ENCODE data around the gene GPR35. TPM values are rescaled to one million over a fixed set of nuclear protein-coding genes. Genes with fewer than 3 reads are reported as not detected.

Gene GPR35
- total and polyA plus RNA-seq, 2 of the 13 experiments (the other 11 are each of a cell fraction or from before 2014, with no cell fraction given): 27.1 to 44.2 TPM

GRCh38 chr2:240604939-240605716, 20.2 kb upstream of the GPR35 start (continued):
- peak; percentile 44; the same call in 1 of the 2 replicates for TF ChIP-seq ZBED4 (CRISPR knock-in tag; IDR thresholded peaks at IDR 0.05; ENCODE audit: borderline replicate concordance)
- TF ChIP-seq TRAFD1 (CRISPR knock-in tag; IDR thresholded peaks at IDR 0.05; ENCODE audit: borderline replicate concordance): peak; percentile 36; the same call in 1 of the 2 replicates
- TF ChIP-seq KMT2A (CRISPR knock-in tag; IDR thresholded peaks at IDR 0.05): peak; percentile 60; the same call in 1 of the 2 replicates
- no peak for TF ChIP-seq BCLAF1 (IDR thresholded peaks at IDR 0.05)
- TF ChIP-seq ZBTB2 (CRISPR knock-in tag; IDR thresholded peaks at IDR 0.05; ENCODE audit: low read depth): no peak
- TF ChIP-seq ZNF562 (CRISPR knock-in tag; IDR thresholded peaks at IDR 0.05; ENCODE audit: borderline replicate concordance): no peak
- no peak for TF ChIP-seq FOXM1 (CRISPR knock-in tag; IDR thresholded peaks at IDR 0.05)
- no peak; the same call in 1 of the 2 replicates for TF ChIP-seq ATF7 (IDR thresholded peaks at IDR 0.05)
- TF ChIP-seq ATF7 (CRISPR knock-in tag; IDR thresholded peaks at IDR 0.05): 0 out of 2 replicates have a peak, but pooled peaks have one; percentile 53
- no peak for TF ChIP-seq CBX2 (IDR thresholded peaks at IDR 0.05; ENCODE audit: low read depth, low read length)
- TF ChIP-seq CBX2 (CRISPR knock-in tag; IDR thresholded peaks at IDR 0.05; ENCODE audit: low read depth): no peak
- TF ChIP-seq ZNF138 (CRISPR knock-in tag; IDR thresholded peaks at IDR 0.05; ENCODE audit: low read depth): peak; percentile 44; the same call in 1 of the 2 replicates
- TF ChIP-seq MYPOP (CRISPR knock-in tag; IDR thresholded peaks at IDR 0.05): no peak; the same call in 1 of the 2 replicates
- TF ChIP-seq CBFB (CRISPR knock-in tag; IDR thresholded peaks at IDR 0.05): no peak
- TF ChIP-seq MXD1 (CRISPR knock-in tag; IDR thresholded peaks at IDR 0.05): peak; percentile 74
- TF ChIP-seq ZNF550 (CRISPR knock-in tag; IDR thresholded peaks at IDR 0.05; ENCODE audit: borderline replicate concordance): no peak
- peak; percentile 26; the same call in 1 of the 2 replicates for TF ChIP-seq ZMYM4 (CRISPR knock-in tag; IDR thresholded peaks at IDR 0.05)
